ENCODE data around the gene ZNF414. TPM values are rescaled to one million over a fixed set of nuclear protein-coding genes. Genes with fewer than 3 reads are reported as not detected.

Gene ZNF414
- total and polyA plus RNA-seq, 9 of the 15 experiments (the other 6 are each of a cell fraction or from before 2014, with no cell fraction given): 0.03 to 27.2 (median 2.2) TPM; not detected in 2

DNA sequence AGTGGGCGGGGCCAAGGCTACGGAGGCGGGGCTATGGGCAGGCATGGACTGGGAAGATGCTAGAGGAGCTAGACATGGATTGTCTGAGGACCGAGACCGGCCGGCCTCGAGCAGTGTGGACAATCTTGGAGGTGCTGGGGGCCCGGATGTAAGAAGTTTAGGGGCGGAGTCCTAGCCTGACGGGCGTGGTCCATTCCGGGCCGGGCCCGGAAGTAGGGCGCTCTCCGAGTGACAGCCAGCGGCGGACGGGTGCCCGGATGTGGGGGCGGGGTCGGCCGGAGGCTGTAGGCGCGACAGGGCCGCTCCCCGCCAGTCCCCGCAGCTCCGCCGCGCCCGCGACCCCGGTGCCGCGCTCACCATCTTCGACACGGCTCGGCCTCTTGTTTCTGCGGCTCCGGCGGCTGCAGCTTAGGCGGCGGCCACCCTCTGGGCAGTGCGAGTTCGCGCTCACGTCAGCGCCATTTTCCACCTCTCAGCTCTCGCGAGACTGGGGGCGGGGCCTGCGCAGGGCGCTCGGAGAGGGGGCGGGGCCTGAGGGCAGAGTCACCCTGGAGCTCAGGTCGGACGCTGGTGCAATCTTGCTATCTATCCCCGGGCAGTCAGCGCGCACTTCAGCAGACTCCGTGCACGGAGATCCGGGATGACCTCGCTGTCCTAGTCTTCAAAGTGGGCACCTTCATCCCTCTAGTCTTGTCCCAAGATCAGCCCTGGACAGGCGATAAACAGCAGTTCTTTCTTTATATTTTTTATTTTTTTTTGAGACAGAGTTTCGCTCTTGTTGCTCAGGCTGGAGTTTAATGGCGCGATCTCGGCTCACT lies at the start of gene ZNF414 (continued):
- TF ChIP-seq CUX1 (CRISPR knock-in tag; IDR thresholded peaks at IDR 0.05) (no peak), RFX1 (IDR thresholded peaks at IDR 0.05) (no peak), ZNF76 (CRISPR knock-in tag; IDR thresholded peaks at IDR 0.05; ENCODE audit: borderline replicate concordance) (no peak), PML (IDR thresholded peaks at IDR 0.05; ENCODE audit: low read length) (peak; percentile 49), ZNF561 (CRISPR knock-in tag; conservative IDR thresholded peaks at IDR 0.05) (no peak), FOXJ3 (CRISPR knock-in tag; IDR thresholded peaks at IDR 0.05) (no peak), SUPT5H (IDR thresholded peaks at IDR 0.05) (peak; percentile 83), ZNF239 (CRISPR knock-in tag; IDR thresholded peaks at IDR 0.05) (no peak), ZNF785 (CRISPR knock-in tag; IDR thresholded peaks at IDR 0.05) (no peak), SMARCE1 (IDR thresholded peaks at IDR 0.05) (peak; percentile 66), ZNF398 (CRISPR knock-in tag; IDR thresholded peaks at IDR 0.05) (no peak), NCOA1 (IDR thresholded peaks at IDR 0.05; ENCODE audit: low read depth) (peak; percentile 45; the same call in 1 of the 2 replicates)
- TF ChIP-seq, protein P1, sequence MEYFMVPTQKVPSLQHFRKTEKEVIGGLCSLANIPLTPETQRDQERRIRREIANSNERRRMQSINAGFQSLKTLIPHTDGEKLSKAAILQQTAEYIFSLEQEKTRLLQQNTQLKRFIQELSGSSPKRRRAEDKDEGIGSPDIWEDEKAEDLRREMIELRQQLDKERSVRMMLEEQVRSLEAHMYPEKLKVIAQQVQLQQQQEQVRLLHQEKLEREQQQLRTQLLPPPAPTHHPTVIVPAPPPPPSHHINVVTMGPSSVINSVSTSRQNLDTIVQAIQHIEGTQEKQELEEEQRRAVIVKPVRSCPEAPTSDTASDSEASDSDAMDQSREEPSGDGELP (CRISPR knock-in tag; IDR thresholded peaks at IDR 0.05; ENCODE audit: borderline replicate concordance): peak; percentile 38

All from K562 (cell line).